NCI-H187 treated with DMSO at 0.1 percent for 48 hours (cell line): ENCODE measurements around the gene BEST1.

Experiments
- DNase-seq: peaks from one replicate; lab custom pipeline; 2025; lab: John Stamatoyannopoulos, UW

BEST1 gene

DNA sequence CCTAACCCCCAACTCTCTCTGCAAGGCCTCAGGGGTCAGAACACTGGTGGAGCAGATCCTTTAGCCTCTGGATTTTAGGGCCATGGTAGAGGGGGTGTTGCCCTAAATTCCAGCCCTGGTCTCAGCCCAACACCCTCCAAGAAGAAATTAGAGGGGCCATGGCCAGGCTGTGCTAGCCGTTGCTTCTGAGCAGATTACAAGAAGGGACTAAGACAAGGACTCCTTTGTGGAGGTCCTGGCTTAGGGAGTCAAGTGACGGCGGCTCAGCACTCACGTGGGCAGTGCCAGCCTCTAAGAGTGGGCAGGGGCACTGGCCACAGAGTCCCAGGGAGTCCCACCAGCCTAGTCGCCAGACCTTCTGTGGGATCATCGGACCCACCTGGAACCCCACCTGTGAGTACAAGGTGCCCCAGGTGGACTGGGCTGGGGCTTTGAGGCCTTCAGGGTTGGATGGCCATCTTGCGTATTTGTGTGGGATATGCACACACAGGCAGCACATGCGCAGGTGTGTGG lies at the start of gene BEST1:
BEST1 (plus strand) TSS at position 317 of the 513 bp plus-strand sequence. CDS start 1,456 bp downstream, outside the sequence.
- no peak for DNase-seq

DNA sequence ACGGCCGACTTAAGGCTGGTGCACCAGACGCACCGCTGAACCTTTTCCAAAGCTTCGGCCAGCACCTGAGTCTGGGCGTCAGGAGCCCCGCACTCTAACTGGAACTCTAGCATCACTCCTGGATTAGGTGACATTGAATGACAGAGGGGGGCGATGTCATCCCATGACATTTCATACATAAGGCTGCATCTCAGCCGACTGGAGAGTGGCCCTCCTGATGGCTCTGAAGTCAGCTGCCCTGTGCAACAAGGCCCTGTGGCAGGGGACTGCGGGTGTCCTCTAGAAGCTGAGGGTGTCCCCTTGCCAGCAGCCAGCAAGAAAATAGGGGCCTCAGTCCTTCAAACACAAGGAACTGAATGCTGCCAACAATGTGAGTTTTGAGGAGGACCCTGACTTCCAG lies 48.8 kb upstream of the BEST1 start:
- DNase-seq, result no peak

DNA sequence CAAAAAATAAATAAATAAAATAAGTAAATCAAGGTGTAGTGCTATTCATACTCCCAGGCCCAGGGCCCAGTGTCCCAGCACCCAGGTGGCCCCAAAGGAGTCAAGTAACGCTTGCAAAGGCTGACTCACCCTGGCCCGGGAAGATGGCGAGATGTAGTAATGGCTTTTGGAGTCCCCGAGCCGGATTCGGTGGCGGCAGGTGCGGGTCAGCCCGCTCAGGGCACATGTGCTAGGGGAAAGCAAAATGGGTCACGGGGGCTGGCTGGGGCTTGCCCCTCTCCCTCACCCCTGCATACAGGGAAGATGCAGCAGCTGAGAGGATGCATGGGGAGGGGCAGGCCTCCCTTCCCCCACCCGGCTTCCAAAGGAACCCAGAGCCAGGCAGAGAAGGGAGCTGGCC lies 47.8 kb upstream of the BEST1 start:
- no peak for DNase-seq

DNA sequence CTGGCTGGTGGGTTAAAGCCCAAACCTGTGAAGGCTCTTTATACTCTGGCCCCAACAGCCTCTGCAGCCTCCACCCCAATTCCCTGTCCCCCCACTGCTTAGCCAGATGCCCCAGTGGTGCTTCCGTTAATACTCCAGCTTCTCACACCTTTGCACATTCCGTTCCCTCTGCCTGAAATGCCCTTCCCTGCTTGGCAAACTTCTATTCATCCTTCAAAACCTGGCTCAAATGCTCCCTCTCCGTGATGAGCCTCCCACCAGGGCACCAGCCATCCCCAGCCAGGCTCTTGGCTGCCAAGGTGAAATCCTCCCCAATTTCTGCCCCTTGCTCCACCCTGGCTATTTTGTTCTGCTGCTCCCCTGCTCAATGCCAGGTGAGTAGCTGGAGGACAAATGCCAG lies 46.3 kb upstream of the BEST1 start:
- no peak for DNase-seq

DNA sequence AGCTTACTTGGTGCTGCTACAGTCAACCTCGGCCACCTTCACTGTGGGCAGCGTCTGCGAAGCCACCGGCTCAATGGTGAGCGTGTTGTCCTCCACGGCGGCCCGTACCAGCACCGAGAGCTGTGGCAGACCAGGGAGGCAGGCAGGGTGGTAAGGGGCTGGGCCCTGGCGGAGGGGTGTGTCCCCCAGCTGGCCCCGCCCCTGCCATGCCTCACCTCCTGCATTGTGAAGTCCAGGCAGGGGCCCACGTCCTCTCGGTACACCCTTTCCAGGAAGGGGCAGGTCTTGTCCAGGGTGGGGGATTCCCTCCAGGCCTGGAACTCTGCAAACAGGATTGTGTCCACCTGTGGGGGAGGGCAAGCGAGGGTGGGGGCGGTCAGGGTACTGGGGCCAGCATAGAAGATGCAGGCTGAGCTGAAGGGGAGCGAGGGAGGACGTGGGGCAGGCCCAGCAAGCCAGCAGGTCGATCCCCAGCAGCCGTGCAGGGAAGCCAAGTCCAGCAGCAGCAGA lies 45.6 kb upstream of the BEST1 start:
- no peak for DNase-seq

DNA sequence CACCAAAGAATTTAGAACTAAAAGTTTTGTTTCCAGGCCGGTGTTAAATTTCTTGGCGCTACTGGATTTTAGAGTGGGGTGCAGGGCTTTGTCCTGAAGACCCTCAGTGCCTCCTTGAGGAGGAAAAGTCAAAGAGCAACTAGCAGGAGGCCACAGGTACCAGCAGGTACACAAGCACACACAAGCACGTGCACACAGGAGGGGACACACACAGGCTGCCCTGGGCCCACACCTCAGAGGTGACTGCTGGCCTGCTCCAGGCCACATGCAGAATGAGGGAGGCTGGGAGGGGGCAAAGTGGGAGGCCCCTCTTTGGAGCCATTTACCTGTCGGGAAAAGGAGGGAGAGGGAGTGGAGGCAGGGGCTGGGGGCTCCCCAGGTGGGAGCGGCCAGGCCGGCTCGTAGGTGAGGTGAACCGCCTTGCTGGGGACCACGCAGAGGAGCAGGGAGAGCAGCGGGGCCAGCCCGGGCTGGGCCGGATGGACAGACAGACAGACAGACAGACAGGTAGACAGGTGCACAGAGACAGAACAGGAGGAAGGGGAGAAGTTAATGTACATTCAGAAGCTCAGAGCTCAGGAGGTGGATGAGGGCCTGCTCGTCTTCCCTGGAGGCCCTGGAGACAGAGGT lies 45.0 kb upstream of the BEST1 start:
- DNase-seq, result no peak

DNA sequence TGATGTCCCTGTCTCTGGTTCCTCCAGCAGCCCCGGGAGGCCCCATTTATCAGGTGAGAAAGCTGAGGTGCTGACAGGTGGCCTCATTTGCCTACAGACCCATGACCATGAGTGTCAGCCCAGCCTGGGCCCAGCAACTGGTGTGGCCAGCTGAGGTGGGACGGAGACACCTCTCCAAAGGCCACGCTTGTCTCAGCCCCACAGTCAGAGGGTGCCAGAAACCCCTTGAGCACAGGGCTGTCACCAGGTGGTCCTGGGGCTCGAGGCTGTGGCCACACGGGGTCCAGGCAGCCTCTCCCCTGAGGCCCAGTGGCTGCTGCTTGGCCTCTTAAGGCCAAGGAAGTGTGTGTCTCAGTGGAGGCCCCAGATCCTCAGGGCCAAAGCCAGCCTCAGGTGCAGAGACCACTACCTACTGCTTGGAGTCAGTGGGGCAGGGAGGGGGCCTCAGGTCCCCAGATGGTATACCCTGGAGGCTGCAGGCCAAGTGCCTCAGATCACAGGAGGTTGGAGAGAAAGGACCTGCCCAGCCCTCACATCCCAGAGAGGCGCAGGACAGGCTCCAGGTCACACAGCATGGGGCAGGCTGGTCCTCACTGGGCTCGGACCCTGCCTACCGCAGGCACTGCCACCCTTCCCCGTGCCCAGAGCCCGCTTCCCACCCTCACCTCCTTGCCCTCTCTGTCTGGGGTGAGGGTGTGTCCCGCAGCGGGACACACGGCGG lies 44.2 kb upstream of the BEST1 start:
- DNase-seq, result no peak

DNA sequence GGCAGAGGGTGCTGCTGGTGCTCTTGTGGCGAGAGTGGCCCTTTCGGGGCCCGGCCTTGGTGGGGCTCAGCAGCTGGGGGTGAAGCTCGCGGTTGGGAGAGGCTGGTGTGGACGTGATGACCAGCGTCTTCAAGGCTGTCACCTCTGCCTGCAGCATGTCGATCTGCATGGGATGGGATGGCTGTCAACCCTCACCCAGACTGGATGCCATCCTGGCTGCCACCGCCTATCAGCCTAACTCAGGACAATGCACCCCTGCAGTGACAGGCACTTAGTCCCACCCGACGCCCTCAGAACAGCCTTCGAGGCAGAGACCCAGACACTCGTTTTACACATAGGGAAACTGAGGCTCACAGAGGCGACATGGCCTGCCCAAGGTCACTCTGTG lies 43.6 kb upstream of the BEST1 start:
- DNase-seq, result no peak

DNA sequence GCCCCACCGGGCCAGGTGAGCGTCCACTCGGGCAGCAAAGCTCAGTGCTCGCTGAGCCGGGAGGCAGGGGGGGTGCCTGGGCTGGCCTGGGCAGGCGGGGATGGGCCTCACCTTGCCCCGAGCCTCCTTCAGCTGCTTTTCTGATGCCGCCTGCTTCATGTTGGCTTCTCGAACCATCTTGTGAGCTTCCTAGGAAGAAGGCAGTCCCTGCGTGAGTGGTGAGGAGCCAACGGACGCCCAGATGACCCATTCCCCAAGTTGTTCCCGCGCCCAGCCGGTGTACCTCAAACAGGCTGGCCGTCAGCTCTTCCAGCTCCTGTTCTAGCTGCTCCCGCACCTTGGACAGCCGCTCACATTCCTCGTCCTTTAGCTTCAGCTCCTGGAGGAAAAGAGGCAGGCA lies 42.9 kb upstream of the BEST1 start:
- no peak for DNase-seq

DNA sequence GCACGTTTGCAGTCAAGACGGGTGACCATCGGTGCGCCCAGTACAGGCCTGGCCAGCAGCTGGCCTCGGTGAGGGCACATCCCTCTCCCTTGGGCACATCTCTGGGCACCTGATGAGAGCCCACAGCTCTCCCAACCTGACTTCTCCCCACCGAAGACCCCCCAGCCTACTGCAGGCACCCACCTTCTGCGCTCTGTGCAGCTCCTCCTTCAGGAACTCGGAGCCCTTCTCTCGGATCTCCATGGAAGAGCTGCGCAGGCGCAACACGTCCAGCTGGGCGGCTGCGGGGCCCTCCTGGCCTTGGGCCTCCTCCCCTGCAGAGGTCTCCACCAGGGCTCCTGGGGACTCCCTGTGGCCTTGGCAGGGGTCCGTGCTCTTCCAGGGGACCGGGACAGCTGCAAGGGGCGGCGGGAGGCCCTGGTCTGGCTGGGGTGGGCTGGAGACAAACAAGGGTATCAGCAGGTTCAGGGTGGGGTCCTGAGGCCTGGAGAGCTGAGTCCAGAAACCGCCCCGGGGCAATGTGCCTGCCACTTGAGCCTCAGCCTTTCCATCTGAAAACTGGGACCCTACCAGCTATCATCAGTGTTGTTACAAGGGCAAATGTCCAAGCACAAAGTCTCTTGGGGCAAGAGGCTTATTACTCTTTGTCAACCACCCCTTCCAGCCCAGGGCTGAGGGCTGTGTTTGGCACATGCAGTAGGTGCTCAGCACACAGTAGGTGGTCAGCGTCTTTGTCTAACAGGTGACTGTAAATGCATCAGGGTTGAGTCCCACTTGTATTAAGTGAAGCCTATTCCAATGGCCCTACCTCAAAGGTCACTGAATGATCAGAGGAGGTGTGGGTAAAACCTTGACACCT lies 42.1 kb upstream of the BEST1 start:
- no peak for DNase-seq

DNA sequence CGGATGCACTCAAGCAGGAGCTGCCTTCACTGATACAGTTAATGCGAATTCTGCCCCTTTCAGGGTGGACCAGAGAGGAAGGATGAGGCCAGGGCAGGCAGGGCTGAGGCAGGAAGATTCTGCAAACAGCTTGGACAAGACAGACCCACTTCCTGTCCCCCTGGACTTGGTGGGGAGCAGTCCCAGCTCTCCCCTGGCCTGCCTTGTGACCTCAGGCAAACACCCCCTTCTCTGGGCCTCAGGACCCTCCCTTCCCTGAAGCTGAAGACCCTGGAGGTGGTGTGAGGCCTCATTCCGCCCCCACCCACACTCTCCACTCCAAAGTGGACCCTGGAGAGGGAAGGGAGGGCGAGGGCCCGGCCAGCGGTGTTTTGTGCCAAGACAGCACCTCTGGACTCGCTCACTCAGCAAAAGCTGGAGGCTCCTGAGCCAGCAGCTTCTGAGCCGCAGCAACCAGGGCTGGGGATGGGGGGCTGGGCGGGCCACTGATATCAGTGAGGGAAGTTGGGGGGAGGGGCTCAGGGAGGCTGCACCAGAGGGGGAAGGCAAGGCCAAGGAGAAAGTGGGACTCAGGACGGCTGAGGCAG lies 41.3 kb upstream of the BEST1 start:
- no peak for DNase-seq

DNA sequence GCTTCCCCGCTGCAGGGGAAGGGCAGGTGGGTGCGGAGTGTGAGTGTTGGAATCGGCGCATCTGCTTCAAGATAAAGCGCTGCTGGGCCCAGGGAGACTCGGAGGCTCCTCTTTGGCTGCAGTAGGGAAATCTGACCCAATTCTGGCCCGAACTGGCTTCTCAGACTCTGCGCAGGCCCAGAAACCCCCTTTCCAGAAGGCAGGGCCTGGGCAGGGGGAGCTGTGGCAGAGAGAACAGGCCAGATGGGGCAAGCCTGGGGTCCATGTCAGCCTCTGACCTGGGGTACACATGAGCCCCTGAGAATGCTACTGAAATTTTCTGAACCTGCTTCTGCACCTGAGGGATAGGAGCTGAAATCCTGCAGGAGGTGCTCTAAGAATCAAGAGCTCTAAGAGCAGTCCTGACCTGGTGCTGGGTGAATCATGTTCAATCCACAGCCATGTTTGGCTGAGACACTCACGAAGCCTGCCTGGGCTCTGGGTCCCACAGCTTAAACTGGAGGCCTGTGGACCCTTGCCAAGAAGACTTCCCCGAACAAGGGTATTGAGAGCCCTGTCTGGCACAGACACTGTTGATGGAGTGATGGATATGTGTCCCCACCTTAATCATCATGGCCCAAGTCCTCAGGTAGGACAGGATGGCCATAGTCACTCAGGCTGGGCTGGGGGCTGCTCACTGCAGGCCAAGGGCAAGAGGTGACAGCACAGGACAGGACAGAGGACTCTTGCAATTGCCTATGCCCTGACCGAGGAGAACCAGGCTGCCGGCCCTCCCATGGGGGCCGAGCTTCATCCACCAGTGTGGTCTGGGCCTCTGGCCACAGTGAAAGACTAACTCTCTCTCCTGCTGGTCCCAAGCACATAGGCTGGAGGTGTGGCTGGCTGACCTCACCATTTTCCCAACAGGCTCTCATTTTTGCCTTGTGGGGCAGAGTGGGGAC lies 39.7 kb upstream of the BEST1 start:
- no peak for DNase-seq

DNA sequence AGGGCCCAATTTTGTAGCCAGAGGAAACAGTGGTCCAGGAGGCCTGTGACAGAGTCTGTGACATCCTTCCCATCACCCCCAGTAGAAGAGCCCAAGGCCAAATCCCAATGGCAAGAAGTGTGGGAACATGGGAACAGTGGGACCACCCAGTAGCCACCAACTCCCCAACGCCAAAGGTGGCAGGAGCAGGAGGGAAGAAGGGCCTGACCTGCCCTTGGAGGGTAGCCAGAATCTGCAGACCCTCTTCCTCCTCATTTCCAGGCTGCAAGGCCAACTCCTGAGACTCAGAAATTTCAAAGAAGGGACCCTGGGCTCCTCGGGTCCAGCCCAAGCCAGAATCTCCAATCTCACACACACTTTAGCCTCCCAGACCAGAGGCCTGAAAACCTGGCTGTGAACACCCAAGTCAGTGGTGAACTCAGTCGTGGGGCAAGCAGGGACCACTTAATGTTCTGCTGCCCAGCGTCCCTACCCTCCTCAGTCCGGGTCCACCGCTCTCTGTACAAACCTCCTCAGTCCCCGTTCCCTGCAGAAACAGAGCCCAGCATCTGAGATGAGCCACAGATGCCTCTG lies 38.9 kb upstream of the BEST1 start:
- DNase-seq, result no peak

DNA sequence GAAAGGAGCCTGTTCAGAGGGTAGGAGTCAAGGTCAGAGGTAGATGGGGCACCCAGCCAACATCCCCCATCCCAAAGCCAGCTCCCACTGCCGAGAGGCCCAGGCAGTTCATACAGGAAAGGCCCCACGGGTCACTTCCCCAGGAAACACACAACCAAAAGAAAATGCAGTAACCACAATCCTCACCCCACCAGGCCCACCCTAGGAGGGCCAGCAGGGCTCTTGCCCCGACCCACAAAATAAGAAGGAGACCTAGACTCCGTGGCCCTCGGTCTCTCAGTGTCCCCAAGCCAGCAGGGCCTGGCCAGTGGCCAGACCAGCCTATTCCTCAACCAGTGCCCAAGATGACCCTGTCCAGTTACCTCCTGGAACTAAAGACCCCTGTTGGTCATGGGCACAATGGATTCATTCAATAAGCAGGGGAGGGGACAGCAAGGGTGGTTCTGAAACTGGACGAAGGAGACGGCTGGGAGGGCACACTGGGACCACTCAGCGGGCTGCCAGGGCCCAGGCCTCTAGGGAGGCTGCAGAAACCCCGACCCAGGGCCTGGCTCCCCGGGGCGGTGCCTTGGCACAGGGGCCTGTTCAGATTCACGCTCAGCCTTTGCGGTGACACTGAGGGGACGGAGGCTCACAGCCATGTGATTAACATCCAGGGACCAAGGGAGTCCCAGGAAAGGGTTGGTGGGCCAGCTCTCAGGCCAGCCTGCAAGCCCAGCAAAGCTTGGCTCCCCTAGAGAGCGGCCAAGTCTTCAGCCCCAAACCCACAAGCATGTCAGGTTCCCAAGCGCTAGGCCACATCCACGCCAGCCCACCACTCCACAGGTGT lies 38.2 kb upstream of the BEST1 start:
- DNase-seq, result no peak

DNA sequence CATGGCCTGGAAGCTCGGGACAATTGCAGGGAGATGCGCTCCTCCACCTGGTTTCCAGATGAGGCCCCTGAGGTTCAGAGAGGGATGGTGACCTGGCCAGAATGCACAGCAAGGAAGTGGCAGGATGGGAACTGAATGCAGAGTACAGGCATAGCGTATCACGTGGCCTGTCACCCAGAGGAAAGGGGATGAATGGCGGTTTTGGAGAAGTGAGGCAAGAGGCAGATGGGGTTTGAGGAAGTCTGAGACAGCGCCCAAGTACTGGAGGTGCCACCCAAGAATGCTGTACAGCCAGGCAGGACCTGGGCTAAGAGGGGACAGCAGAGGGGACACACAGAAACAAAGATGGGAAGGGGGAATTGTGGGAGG lies 37.6 kb upstream of the BEST1 start:
- no peak for DNase-seq

DNA sequence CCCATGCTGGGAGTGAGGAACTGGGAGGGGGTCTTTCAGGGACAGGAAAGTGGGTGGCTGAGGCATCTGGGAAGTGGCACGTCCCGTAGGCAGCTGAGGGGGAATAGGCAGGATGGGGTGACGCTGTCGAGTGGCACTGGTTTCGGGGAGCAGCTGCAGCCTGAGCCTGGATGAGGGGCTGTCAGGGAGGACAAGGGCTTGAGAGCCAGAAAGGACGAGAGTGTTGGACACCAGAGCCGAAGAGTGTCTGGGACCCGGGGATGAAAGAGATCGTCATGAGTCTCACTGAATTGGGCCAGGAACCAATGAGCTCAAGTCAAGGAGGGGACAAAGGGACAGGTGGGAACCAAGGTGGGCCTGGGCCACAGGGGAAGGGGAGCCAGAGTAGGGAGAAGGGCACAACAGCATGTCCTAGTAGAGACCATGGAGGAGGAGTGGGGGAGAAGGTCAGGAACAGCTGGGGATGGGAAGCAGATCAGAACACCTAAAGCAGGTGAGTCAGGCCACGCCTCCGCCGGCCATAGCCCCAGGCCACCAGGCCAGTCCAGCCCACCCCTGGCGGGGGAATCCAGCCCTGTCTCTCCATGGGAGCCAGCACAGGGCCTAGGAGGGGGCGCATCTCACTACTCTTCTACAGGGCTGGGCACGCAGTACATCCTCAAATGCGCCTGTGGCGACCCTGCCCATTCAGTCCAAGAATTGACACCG lies 37.0 kb upstream of the BEST1 start:
- no peak for DNase-seq

DNA sequence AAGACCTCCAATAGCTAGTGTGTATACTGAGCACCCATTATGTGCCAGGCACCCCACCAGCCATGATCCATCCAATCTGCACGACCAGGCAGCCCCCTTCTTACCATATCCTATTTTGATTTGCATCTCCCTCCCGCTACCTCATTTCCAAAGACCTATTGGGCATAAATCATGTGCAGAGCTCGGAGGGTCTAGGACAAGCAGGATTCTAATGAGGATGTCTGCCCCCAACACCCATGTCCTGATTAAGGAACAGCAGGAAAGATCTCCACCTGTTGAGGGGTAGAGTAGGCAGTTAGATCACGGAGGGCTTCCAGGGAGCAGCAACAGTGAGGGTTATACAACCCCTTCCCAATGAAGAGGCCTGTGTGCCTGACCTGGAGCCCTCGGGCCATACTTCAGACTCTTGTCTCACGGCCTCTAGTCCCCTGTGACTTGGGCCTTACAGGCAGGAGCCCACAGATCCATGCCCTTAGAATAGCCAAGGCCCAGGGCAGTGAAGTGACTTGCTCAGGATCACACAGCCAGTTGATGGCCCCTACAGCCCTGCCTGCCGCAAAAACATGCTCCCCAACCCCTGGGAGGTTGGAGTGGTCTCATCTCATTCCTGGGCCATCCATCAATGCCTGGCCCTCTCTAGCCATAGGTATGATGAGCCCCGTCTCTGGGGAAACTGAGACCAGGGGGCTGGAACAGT lies 36.3 kb upstream of the BEST1 start:
- DNase-seq, result no peak

DNA sequence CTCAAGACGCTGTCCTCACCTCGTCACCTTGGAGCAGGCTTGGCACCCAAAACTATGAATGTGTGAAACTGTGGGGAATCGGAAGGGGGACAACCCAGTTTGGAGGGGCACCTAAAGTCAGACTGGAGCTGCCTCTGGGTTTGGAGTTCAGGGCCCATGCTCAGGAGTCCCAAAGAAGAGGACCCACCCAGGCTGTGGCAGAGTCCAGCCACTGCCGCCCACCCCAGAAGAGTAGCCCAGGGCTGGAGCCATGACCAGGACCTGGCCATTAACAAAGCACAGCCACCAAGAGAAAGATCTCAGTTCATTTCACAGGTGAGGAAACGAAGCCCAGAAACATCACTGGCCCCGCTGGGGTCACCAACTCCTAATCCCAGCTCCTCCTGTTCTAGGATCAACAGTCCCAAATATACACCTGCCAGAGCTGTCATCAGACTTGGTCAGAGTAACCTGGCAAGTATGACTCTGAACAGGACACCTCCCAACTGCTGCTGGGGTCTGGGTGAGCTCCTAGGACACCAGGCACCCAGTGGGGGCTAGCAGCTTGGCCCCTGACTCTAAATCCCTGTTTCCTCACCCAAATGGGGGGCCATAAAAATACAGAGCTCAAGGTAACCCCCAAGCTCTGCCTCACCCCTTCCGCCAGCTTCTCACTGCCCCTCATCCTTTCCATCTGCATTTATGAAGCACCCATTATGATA lies 35.5 kb upstream of the BEST1 start:
- no peak for DNase-seq
